Activated naive CD4-positive, alpha-beta T cell treated with anti-CD3 and anti-CD28 coated beads, Interleukin-2, amount 50 U/mL, for 16 hours (primary cell): Measurements from ENCODE around the gene SLMAP.

Experiments used
- DNase-seq: peaks from one replicate; pipeline ENCODE4 v3.0.0-alpha.2; 2020

SLMAP gene

GRCh38 chr3:57755368-57755675, 787 bp upstream of the SLMAP start:
- no peak for DNase-seq

DNA sequence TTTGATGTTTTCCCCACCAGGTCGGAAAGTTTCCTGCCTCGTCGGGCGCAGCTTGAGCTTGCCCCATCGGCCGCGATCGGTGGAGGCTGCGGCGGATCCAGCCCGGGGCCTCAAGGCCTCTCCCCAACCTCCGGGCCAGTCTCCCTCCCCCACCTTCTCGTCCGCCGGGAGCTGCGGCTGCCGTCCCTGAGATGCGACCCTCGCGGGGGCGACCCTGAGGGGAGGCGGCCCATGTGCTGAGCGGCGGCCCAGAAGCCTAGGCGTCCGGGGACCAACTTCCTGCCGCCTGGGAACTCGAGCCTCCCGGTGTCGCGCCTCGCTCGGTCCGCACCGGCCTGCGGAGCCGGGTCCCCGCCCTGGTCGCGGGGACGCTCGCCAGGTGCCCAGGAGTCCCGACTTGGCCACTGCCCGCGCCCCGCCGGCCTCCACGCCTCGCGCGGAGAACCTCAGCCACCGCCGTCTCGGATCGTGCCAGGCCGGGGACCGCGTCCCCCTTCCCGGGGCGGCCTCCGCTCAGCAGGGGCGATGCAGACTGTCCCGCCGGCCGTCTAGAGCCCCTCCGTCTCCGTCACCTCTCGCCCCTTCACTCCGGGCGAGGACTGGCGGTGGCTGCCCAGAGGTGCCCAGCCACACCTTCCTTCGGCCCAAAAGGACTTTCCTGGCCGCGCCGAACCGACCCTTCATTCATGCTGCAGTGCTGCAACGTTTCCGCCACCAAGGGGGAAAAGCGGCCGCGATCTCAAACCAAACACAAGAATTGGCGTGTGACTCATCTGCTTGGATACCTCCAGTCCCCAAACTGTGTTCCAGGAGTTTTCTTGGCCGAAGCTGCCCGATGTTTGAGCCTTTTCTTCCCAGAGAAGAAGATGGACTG, 656 bp downstream of the SLMAP start:
- peak; percentile 44 for DNase-seq

DNA sequence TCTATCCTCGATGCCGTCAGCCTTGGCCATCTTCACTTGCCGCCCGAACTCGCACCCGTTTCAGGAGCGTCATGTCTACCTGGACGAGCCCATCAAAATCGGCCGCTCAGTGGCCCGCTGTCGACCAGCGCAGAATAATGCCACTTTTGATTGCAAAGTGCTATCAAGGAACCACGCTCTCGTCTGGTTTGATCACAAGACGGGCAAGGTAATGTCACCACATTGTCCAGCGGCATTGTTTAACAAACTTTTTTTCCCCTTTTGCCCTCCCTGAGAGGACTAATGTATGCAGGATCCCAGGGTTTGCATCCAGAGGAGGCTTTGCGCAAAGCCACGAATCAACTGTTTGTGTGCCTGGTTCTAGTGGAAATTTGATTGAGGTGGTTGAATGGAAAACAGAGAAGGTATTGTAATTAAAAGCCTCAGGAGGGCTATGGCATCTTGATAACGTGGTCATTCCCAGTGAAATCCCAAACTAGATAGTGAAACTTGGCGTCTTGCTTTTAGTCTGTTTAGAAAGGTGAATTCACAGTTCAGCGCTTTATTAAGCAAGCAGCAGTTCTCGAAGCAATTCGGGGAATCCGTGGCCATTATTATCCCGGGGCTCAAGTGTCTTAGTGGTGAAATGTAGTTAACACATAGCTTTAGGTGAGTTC, 1.7 kb downstream of the SLMAP start:
- no peak for DNase-seq

- DNase-seq: no peak
These were observed 2.6 kb downstream of the SLMAP start for GRCh38 chr3:57758686-57759085.

DNA sequence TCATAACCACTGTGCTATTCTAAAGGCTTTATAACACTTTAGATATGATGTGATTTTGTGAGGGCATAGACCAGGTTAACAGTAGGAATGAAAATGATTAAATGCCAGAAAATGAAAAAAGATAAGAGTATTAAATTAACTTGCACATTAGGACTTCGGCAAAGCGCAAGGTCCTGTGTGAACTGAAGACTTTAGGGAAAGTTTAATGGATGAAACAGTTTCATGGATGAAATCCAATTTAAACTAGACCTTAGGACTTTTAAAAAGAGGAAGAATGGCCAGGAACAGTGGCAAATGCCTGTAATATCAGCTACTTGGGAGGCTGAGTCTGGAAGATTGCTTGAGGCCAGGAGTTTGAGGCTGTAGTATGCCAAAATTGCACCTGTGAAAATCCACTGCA, 8.7 kb downstream of the SLMAP start:
- no peak for DNase-seq

DNA sequence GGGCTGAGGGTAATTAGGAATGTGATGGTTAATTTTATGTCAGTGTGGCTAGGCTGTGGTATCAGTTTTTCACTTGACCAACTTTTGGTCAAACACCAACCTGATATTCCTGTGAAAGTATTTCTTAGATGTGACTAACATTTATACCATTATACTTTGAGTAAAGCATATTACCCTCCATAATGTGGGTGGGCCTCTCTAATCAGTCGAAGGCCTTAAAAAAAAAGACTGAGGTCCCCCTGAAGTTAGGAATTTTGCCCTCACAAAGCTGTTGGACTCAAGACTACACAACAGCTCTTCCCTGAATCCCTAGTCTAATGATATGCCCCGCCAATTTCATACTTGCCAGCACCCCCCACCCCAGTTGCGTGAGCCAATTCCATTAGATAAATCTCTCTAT, 12.5 kb downstream of the SLMAP start:
- no peak for DNase-seq

GRCh38 chr3:57770009-57770827, 14.1 kb downstream of the SLMAP start:
- no peak for DNase-seq

DNA sequence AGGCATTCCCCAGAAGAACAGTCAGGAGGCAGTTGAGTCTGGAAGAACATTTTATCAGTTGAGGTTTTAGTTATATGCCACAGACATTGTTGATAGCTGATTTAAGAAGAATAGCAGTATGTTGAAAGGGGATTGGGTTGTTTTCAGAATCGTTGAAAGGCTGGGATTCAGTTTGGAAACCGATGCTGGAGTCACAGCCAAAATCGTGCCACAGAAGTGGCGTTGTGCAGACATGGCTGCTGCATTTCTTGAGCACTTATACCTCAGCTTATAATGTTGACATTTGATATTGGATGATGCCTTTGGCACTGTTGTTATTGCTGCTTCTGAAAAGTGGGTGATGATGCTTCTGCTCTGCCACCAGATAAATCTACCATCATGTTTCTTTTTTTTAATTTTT, 16.1 kb downstream of the SLMAP start:
- no peak for DNase-seq

- no peak for DNase-seq
These were observed 21.7 kb downstream of the SLMAP start for GRCh38 chr3:57777774-57778173.

DNA sequence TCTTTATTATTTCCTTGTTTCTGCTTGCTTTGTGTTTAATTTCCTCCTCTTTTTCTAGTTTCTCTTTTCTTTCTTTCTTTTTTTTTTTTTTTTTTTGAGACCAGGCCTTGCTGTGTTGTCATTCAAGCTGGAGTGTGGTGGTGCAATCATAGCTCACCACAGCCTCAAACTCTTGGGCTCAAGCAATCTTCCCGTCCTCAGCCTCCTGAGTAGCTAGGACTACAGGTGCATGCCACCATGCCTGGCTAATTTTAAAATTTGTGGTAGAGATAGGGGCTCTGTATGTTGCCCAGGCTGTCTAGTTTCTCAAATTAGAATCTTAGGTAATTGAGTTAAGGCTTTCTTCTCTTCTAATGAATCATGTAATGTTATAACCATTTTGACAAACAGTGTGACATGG, 22.4 kb downstream of the SLMAP start:
- no peak for DNase-seq

- DNase-seq: no peak
These were observed 23.6 kb downstream of the SLMAP start for GRCh38 chr3:57779666-57780065.

DNA sequence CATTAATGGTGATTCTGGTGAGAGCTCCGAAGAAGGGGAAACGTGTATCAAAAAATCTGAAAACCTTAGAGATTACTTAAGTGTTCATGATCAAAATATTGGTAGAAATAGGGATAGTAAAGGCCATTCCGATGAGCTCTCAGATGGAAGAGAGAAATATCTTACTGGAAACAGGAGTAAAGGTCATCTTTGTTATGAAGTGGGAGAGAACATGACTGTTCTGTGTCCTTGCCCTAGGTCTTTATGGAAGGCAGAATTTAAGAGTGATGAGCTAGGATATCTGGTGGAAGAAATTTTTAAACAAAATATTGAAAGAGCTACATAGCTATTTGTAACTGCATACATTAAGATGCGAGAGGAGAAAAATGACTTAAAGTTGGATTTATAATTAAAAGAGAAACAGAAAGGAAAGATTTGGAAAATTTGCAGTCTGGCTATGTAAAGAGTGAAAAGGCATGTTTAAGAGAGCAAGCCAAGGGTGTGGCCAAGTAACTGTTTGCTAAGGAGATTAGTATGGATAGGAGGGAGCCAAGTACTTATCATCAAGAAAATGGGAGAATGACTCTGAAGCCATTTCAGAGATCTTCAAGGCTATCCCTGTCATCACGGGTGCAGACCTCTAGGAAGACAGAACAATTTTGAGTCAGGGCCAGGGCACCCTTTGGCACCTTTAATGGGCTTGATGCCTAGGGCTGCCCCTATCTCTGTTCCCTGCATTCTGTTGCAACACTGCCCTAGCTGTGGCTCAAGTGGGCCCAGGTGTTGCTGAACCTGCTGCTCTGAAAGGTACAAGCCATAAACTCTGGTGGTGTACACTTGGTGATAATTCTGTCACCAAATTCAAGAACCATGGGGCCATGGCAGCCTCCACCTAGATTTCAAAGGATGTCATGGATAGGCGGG, 27.3 kb downstream of the SLMAP start:
- DNase-seq: no peak

DNA sequence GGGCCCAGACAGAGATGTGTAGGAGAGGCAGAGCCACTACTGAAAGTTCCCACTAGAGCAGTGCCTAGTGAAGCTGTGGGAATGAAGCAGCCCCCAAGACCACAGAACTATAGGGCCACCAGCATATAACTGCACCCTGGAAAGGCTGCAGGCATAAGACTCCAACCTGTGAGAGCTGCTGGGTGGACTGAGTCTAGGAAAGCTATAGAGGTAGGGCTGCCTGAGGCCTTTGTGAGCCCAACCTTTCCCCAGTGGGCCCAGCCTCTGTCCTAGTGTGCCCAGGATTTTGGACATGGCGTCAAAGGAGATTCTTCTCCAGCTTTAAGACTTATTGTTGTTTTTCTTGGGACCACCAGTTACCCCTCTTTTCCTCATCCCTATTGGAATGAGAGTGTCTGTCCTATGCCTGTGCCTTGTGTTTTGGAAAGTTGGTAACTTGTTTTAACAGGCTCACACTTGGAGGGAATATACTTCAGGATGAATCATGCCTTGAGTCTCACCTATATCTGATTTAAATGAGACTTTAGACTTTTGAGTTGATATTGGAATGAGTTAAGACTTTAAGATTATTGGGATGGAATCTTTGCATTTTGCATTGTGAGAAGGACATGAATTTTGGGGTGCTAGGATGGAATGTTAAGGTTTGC, 28.1 kb downstream of the SLMAP start:
- DNase-seq: no peak

GRCh38 chr3:57785446-57785845, 29.3 kb downstream of the SLMAP start:
- no peak for DNase-seq

DNA sequence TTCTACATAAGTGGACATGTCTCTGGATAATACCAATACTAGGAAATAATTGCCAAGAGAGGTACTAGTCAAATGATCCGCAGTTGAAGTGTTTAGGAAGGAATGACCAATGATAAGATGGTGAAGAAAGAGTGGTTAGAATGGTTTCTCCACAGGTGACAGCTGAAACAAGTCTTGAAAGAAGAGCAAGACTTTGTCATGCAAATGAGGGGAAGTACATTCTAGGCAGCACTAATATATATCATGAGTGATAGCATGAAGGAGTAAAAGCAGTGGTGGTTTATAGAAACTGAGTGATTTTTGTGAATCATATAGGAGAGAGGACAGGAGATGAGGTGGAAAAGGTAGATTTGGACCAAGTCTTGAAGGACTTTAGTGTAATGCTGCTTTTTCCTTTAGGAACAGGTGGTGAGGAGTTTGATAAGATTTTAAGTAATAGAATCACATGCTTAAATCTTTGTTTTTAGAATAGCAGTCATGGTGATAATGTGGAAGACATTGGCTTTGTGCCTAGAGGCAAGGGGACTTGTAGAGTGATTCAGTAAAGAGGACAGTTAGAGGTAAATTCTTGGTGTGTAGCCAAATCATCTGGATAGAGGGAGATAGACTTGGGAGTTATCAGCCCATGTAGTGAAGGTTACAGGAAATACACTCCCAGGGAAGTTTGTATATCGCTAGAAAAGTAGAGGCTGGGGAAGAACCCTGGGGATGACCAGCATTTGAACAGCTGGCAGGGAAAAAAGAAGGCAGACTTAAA, 31.9 kb downstream of the SLMAP start:
- no peak for DNase-seq

DNA sequence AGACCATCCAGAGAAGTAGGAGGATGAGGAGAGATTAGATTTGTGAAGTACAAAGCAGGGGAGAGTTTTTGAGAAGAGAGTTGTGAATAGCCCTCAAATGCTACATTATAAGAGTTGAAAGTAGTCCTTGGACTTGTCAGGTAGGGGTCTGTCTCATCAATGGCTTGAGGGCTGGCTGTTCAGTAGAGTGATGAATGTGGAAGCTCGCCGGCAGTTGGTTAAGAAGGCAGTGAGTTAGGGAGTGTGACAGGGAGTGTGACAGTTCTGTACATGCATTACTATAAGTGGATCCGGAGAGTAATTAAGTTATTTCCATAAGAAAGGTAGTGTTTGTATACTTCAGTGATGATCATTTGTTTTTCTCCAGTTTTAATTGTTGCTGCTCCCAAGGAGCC, 32.5 kb downstream of the SLMAP start:
- DNase-seq: no peak

DNA sequence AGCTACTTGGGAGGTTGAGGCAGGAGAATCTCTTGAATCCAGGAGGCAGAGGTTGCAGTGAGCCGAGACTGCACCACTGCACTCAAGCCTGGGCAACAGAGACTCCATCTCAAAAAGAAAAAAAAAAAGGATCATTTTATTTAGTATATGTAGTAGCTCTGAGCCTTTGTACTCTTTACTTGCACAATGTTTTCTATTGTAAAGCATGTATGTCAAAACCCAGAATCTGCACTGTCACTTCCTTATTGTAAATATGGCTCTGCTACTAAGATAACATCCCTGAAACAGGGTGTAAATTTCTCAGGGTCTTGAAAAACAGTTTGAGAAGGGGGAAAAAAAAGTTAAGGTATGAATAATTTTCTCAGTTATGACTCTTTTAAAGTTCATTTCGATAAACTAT, 35.1 kb downstream of the SLMAP start:
- no peak for DNase-seq

- DNase-seq: no peak
These were observed 36.1 kb downstream of the SLMAP start for GRCh38 chr3:57792198-57792597.

DNA sequence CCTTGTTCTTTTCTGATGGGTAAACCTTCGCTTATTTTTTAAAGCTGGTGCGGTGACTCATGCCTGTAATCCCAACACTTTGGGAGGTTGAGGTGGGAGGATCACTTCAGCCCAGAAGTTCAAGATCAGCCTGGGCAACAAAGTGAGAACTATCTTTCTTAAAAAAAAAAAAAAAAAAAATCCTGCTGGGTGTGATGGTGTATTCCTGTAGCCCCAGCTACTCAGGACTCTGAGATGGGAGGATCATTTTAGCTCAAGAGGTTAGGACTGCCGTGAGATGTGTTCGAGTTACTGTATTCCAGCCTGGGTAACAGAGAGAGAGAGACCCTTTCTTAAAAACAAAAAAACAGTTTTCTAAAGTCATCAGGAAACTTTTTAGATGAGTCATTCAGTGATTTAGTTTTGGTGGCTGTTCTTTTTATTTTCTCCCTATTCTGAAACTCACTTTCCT, 37.7 kb downstream of the SLMAP start:
- DNase-seq: no peak

GRCh38 chr3:57794501-57794900, 38.4 kb downstream of the SLMAP start:
- DNase-seq: no peak

- DNase-seq: no peak
These were observed 38.8 kb downstream of the SLMAP start for GRCh38 chr3:57794951-57795350.
